Natural killer cell (primary cell): ENCODE results near the gene MINDY3. TPM values are rescaled to one million over a fixed set of nuclear protein-coding genes. Genes with fewer than 3 reads are reported as not detected.

Source experiments
- ATAC-seq, 3 donors: fragments of 150-1000 bp in 2 of 3; fragments of 200-7000 bp in 1 of 3; cut with Tn5 transposase; 1 replicate in 1 of 3; 2 replicates in 2 of 3; pipeline ENCODE4 v1.10.0; 2021; ENCODE audit warnings: mild to moderate bottlenecking in 2 of 3, moderate library complexity in 2 of 3
- DNase-seq, 2 donors: peaks; one replicate each; pipeline versions ENCODE4 v3.0.0 to v3.0.0-alpha.2; 2013 to 2021; ENCODE audit warnings: mixed read lengths in 1 of 2
- H3K27ac ChIP-seq: one replicate; pipeline ENCODE4 v1.5.1; 2013; ENCODE audit warnings: mild to moderate bottlenecking, low read length
- H3K27me3 ChIP-seq: one replicate; pipeline ENCODE4 v1.6.1; 2013; ENCODE audit warnings: low read length; ENCODE audit not compliant: control insufficient read depth, insufficient read depth
- H3K36me3 ChIP-seq: one replicate; pipeline ENCODE4 v1.6.1; 2013; ENCODE audit warnings: low read length; ENCODE audit not compliant: control insufficient read depth, insufficient read depth
- H3K4me1 ChIP-seq: one replicate; pipeline ENCODE4 v1.6.1; 2013; ENCODE audit warnings: low read length; ENCODE audit not compliant: control insufficient read depth, insufficient read depth
- H3K4me3 ChIP-seq: one replicate; pipeline ENCODE4 v1.5.1; 2013; ENCODE audit warnings: low read length
- H3K9me3 ChIP-seq: one replicate; pipeline ENCODE4 v1.6.1; 2013; ENCODE audit warnings: low read length; ENCODE audit not compliant: control insufficient read depth, insufficient read depth
- H3K27ac Mint-ChIP-seq, 2 donors: one replicate each; pipeline ENCODE4 v1.8.0; 2022; ENCODE audit warnings: mild to moderate bottlenecking in 2 of 2, mixed read lengths in 2 of 2, moderate library complexity in 1 of 2
- H3K27me3 Mint-ChIP-seq, 2 donors: one replicate each; pipeline ENCODE4 v1.8.0; 2022; ENCODE audit warnings: low read depth in 2 of 2, mixed read lengths in 2 of 2
- H3K36me3 Mint-ChIP-seq: one replicate; pipeline ENCODE4 v1.8.0; 2022; ENCODE audit warnings: mixed read lengths
- H3K4me1 Mint-ChIP-seq, 2 donors: one replicate each; pipeline ENCODE4 v1.8.0; 2022; ENCODE audit warnings: mixed read lengths in 2 of 2
- H3K4me3 Mint-ChIP-seq: one replicate; pipeline ENCODE4 v1.8.0; 2022; ENCODE audit warnings: mild to moderate bottlenecking, moderate library complexity, mixed read lengths
- H3K9me3 Mint-ChIP-seq, 2 donors: one replicate each; pipeline ENCODE4 v1.8.0; 2022; ENCODE audit warnings: mixed read lengths in 2 of 2
- CTCF ChIP-seq: fragments of 200-600 bp; IDR thresholded peaks from one replicate; pipeline ENCODE4 v1.8.0; 2022; ENCODE audit warnings: antibody characterized with exemption
- WGBS: methylation state at CpG from one replicate; pipeline ENCODE4 v1.1.7; 2013; ENCODE audit warnings: missing lambda C conversion rate; ENCODE audit not compliant: insufficient coverage; 5-methylcytosine and 5-hydroxymethylcytosine counted together
- intact Hi-C: fragments of 100-400 bp; cut with micrococcal nuclease; formaldehyde crosslinking; loops from one replicate; pipeline ENCODE4 v1.14.2; 2022
- total RNA-seq, 4 donors: library from RNA; stranded (reverse); fragments of 120-200 nt in 1 of 4; gene quantifications; one replicate each; pipeline versions ENCODE4 v1.2.3 to v1.2.4, GENCODE V29; 2013 to 2022

Gene MINDY3
- total RNA-seq, 3 donors from 2014 or later (not counting 1 experiment from before 2014, with no cell fraction given), result 48.8 to 57.3 (median 53.3) TPM

DNA sequence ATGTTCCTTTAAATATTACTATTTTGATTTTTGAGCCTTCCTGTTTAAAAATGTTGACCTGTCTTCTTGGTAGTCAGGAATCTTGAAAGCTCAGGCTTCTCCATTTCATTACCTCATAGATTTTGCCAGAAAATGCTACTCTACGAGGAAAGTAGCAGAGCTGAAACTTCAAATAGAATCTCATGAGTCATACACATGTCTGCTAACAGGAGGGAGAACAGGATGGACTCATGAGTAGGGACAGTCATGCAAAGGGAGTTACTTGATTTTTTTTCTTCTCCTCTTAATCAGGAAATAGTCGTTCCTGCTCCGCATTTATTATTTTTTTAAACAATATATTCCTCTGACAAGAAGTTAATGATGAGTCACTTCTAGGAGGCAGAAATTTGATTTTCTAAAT lies 37.0 kb upstream of the MINDY3 start:
- Histone ChIP-seq H3K27me3 (peaks cover under 1% of the 10 kb centered on the region), H3K27ac (no peak overlapping the region), H3K36me3 (no peaks in the 10 kb centered on the region), H3K4me3 (no peak overlapping the region), H3K9me3 (no peaks in the 10 kb centered on the region), H3K4me1 (no peaks in the 10 kb centered on the region)
- WGBS, result 45% methylated on average over 1 of the region's 3 CpGs
- H3K9me3 Mint-ChIP-seq, result no peaks in the 10 kb centered on the region
- H3K36me3 Mint-ChIP-seq, result no peaks in the 10 kb centered on the region
- ATAC-seq, result no peak
- no peak for DNase-seq
- peaks cover 25 to 51% of the 10 kb centered on the region in 2 donors for H3K27me3 Mint-ChIP-seq
- no peak overlapping the region for H3K4me3 Mint-ChIP-seq
- no peak for TF ChIP-seq CTCF
- intact Hi-C loops, result no loop called here
- H3K4me1 Mint-ChIP-seq, result no peaks in the 10 kb centered on the region
- H3K27ac Mint-ChIP-seq, result no peak overlapping the region

DNA sequence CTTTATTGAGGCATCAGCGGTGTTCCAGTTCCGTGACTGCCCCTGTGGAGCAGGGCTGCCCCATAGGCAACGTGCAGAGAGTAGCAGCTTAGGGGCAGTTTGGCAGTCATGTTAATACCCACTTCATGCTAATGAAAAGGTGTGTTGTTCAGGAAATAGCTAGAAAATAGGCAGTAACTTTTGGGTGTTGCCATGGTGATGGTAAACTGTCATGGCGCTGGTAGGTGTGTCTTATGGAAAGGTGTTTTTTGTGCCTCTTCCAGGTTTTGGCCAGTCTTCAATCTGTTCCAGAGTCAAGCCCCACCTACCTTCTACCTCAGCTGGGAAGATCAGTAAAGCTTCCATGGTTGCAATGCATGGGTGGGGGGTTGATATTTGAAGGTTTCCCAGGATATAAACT lies 36.3 kb upstream of the MINDY3 start:
- Mint-ChIP-seq H3K9me3 (no peaks in the 10 kb centered on the region), H3K27me3 (peaks cover 22 to 46% of the 10 kb centered on the region in 2 donors), H3K36me3 (no peaks in the 10 kb centered on the region), H3K27ac (no peak overlapping the region), H3K4me3 (no peak overlapping the region), H3K4me1 (no peaks in the 10 kb centered on the region)
- no peak overlapping the region for H3K27ac ChIP-seq
- WGBS, result 91% methylated on average over 4 of the region's 4 CpGs
- no peak for DNase-seq
- no peak for TF ChIP-seq CTCF
- intact Hi-C loops, result no loop called here
- H3K4me3 ChIP-seq, result no peak overlapping the region
- H3K9me3 ChIP-seq, result no peaks in the 10 kb centered on the region
- no peaks in the 10 kb centered on the region for H3K4me1 ChIP-seq
- peaks cover 2% of the 10 kb centered on the region for H3K27me3 ChIP-seq
- no peak for ATAC-seq
- H3K36me3 ChIP-seq, result no peaks in the 10 kb centered on the region

DNA sequence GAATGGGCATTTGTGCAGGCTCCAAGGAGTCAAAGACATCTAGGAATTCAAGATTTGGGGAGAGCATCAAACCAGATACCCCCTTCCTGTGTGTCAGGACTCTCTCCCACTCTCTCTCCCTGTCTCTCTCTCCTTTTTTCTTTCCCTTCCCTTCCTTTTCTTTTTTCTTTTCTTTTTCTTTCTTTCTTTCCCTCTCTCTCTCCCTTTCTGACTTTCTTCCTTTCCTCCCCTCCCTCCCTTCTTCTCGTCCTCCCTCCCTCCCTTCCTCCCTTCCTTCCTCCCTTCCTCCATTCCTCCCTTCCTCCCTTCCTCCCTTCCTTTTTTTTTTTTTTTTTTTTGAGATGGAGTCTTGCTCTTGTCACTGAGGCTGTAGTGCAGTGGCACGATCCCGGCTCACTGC lies 24.1 kb upstream of the MINDY3 start:
- intact Hi-C loops, result no loop called here
- Histone ChIP-seq H3K27ac (no peak overlapping the region), H3K36me3 (no peaks in the 10 kb centered on the region), H3K9me3 (no peaks in the 10 kb centered on the region), H3K4me1 (no peaks in the 10 kb centered on the region), H3K27me3 (peaks cover 2% of the 10 kb centered on the region), H3K4me3 (no peak overlapping the region)
- ATAC-seq (no peak), DNase-seq (no peak)
- no peaks in the 10 kb centered on the region for H3K36me3 Mint-ChIP-seq
- no peaks in the 10 kb centered on the region for H3K9me3 Mint-ChIP-seq
- no peaks in the 10 kb centered on the region for H3K4me1 Mint-ChIP-seq
- TF ChIP-seq CTCF, result no peak
- no peak overlapping the region for H3K4me3 Mint-ChIP-seq
- peaks cover 30 to 55% of the 10 kb centered on the region in 2 donors for H3K27me3 Mint-ChIP-seq
- H3K27ac Mint-ChIP-seq, result no peak overlapping the region
- 87% methylated on average over 3 of the region's 3 CpGs for WGBS

- intact Hi-C loops, result no loop called here
- no peak for ATAC-seq
- H3K4me1 Mint-ChIP-seq, result no peaks in the 10 kb centered on the region
- H3K4me3 ChIP-seq, result no peak overlapping the region
- H3K27ac ChIP-seq, result no peak overlapping the region
- H3K36me3 ChIP-seq, result no peaks in the 10 kb centered on the region
- H3K4me1 ChIP-seq, result no peaks in the 10 kb centered on the region
- no CpG with 5 or more reads among the region's 1 CpG for whole genome bisulfite sequencing
- H3K4me3 Mint-ChIP-seq, result no peak overlapping the region
- H3K9me3 ChIP-seq, result no peaks in the 10 kb centered on the region
- peaks cover 2% of the 10 kb centered on the region for H3K27me3 ChIP-seq
- H3K36me3 Mint-ChIP-seq, result no peaks in the 10 kb centered on the region
- H3K9me3 Mint-ChIP-seq, result no peaks in the 10 kb centered on the region
- DNase-seq, result no peak
- TF ChIP-seq CTCF, result no peak
- no peak overlapping the region for H3K27ac Mint-ChIP-seq
- peaks cover 28 to 53% of the 10 kb centered on the region in 2 donors for H3K27me3 Mint-ChIP-seq
Observed at GRCh38 chr10:15881542-15881941, 21.2 kb upstream of the MINDY3 start.
